Bronchial epithelial cell (primary cell): ENCODE measurements around the gene SPTLC3. TPM values are rescaled to one million over a fixed set of nuclear protein-coding genes. Genes with fewer than 3 reads are reported as not detected.

ENCODE experiments used
- DNase-seq: peaks from one replicate; pipeline ENCODE4 v3.0.0-alpha.2; 2010; ENCODE audit warnings: low read depth
- FAIRE-seq: peaks from 2 replicates; lab custom pipeline; 2011; peaks lifted over from hg19 to GRCh38; lab: Jason Lieb, UNC
- H3K27me3 ChIP-seq: 2 replicates; pipeline ENCODE4 v1.5.1; 2011; ENCODE audit warnings: low read length; ENCODE audit not compliant: control insufficient read depth, insufficient read depth
- H3K36me3 ChIP-seq: 2 replicates; pipeline ENCODE4 v1.5.1; 2011; ENCODE audit warnings: low read length; ENCODE audit not compliant: control insufficient read depth, insufficient read depth
- H3K4me3 ChIP-seq: 2 replicates; pipeline ENCODE4 v1.5.1; 2011; ENCODE audit warnings: mild to moderate bottlenecking, low read depth, low read length, control low read depth
- CTCF ChIP-seq: IDR thresholded peaks from 2 replicates; pipeline ENCODE4 v1.5.1; 2011; ENCODE audit warnings: mild to moderate bottlenecking, moderate library complexity, low read length, control low read depth, inconsistent platforms; ENCODE audit not compliant: insufficient read depth, severe bottlenecking
- total RNA-seq: library from RNA; depleted of rRNA; stranded (reverse); fragments of >200 nt; gene quantifications from 2 replicates; pipeline ENCODE4 v1.2.1, GENCODE V29; 2014

The SPTLC3 gene
- total RNA-seq, 1 donor from 2014 or later: 2.4 TPM

GRCh38 chr20:13028001-13028400, 19.2 kb downstream of the SPTLC3 start:
- Histone ChIP-seq H3K4me3 (no peak overlapping the region), H3K27me3 (no peaks in the 10 kb centered on the region), H3K36me3 (no peaks in the 10 kb centered on the region)
- no peak for FAIRE-seq
- peak; percentile 87 for DNase-seq
- no peak for TF ChIP-seq CTCF

- Histone ChIP-seq H3K27me3 (no peaks in the 10 kb centered on the region), H3K4me3 (no peak overlapping the region), H3K36me3 (no peaks in the 10 kb centered on the region)
- no peak for TF ChIP-seq CTCF
- FAIRE-seq (no peak), DNase-seq (peak; percentile 32)
These were observed 19.9 kb downstream of the SPTLC3 start for GRCh38 chr20:13028673-13029072.

- H3K27me3 ChIP-seq: no peaks in the 10 kb centered on the region
- FAIRE-seq (peak; percentile 99), DNase-seq (peak; percentile 98)
- no peaks in the 10 kb centered on the region for H3K36me3 ChIP-seq
- no peak for TF ChIP-seq CTCF
- no peak overlapping the region for H3K4me3 ChIP-seq
These were observed 21.1 kb downstream of the SPTLC3 start for GRCh38 chr20:13029687-13030375.

- no peak for FAIRE-seq
- H3K4me3 ChIP-seq: no peak overlapping the region
- H3K27me3 ChIP-seq: no peaks in the 10 kb centered on the region
- no peaks in the 10 kb centered on the region for H3K36me3 ChIP-seq
- no peak for DNase-seq
- TF ChIP-seq CTCF: no peak
These were observed 23.0 kb downstream of the SPTLC3 start for GRCh38 chr20:13031751-13032150.

- DNase-seq: peak; percentile 33
- H3K27me3 ChIP-seq: no peaks in the 10 kb centered on the region
- no peak for TF ChIP-seq CTCF
- FAIRE-seq: no peak
- H3K4me3 ChIP-seq: no peak overlapping the region
- H3K36me3 ChIP-seq: no peaks in the 10 kb centered on the region
These were observed 25.3 kb downstream of the SPTLC3 start for GRCh38 chr20:13034115-13034514.

GRCh38 chr20:13034936-13035335, 26.2 kb downstream of the SPTLC3 start:
- Histone ChIP-seq H3K36me3 (no peaks in the 10 kb centered on the region), H3K4me3 (no peak overlapping the region), H3K27me3 (no peaks in the 10 kb centered on the region)
- FAIRE-seq (no peak), DNase-seq (no peak)
- no peak for TF ChIP-seq CTCF
